A549 (cell line): ENCODE data around the gene CBLN1.
"Not testable (repeated sequence)": the region's sequence is repeated elsewhere in the genome, so short reads cannot be mapped to it uniquely, and the experiment has no call there.

ENCODE experiments used
- CBX8 ChIP-seq: fragments of 200-600 bp; sonication (generic); IDR thresholded peaks from 2 replicates; pipeline ENCODE4 v1.6.1; 2016
- CHD2 ChIP-seq: fragments of 150-350 bp; IDR thresholded peaks from 2 replicates; pipeline ENCODE4 v1.6.1; 2014; ENCODE audit warnings: low read length; ENCODE audit not compliant: partially characterized antibody
- CTCF ChIP-seq: fragments of >200 bp; sonication (Bioruptor Twin); formaldehyde crosslinking; IDR thresholded peaks from 3 replicates; pipeline ENCODE4 v1.5.1; 2016
- EP300 ChIP-seq, 2 experiments: fragments of >200 bp; sonication (Bioruptor Twin); formaldehyde crosslinking; IDR thresholded peaks; 2 replicates in 1 of 2; 3 replicates in 1 of 2; pipeline ENCODE4 v1.6.1; 2016 to 2017
- HMGXB4 ChIP-seq: fragments of 250-450 bp; sonication (Bioruptor Pico); IDR thresholded peaks from 2 replicates; pipeline ENCODE4 v1.5.0; 2021; ENCODE audit warnings: mild to moderate bottlenecking, moderate library complexity, borderline replicate concordance
- MAFK ChIP-seq: fragments of 450-650 bp; IDR thresholded peaks from 2 replicates; pipeline ENCODE4 v1.6.1; 2014; ENCODE audit not compliant: partially characterized antibody
- POLR2A ChIP-seq: IDR thresholded peaks from 2 replicates; pipeline ENCODE4 v1.6.1; 2012; ENCODE audit warnings: mild to moderate bottlenecking, low read length
- RAD21 ChIP-seq, 2 experiments: fragments of >200 bp in 1 of 2; sonication (Bioruptor Twin) in 1 of 2; formaldehyde crosslinking in 1 of 2; IDR thresholded peaks in 1 of 2; conservative IDR thresholded peaks in 1 of 2; 2 replicates in 1 of 2; 3 replicates in 1 of 2; pipeline ENCODE4 v1.6.1; 2012 to 2018; ENCODE audit warnings: inconsistent platforms in 1 of 2
- RFX5 ChIP-seq: fragments of 450-650 bp; IDR thresholded peaks from 2 replicates; pipeline ENCODE4 v1.7.1; 2014; ENCODE audit warnings: antibody characterized with exemption, mild to moderate bottlenecking, moderate library complexity
- SREBF2 ChIP-seq: fragments of 450-650 bp; IDR thresholded peaks from 2 replicates; pipeline ENCODE4 v1.6.1; 2014; ENCODE audit warnings: mild to moderate bottlenecking, moderate library complexity

- not testable (repeated sequence) for TF ChIP-seq HMGXB4 (CRISPR knock-in tag); SREBF2; CTCF; MAFK; RFX5; RAD21 (conservative IDR thresholded peaks at IDR 0.05 in 1 of 2, IDR thresholded peaks at IDR 0.05 in 1 of 2); POLR2A; CBX8; EP300 (IDR thresholded peaks at IDR 0.05); CHD2
Measured at GRCh38 chr16:49228335-49228734, 53.3 kb downstream of the CBLN1 start.
